HG03439 (cell line): ENCODE data around the gene SCFD2.

Experiments used
- ATAC-seq: cut with Tn5 transposase; IDR thresholded peaks from one replicate; pipeline ENCODE4 v1.9.1; 2021; ENCODE audit warnings: mild to moderate bottlenecking, moderate library complexity; ENCODE audit not compliant: unreplicated experiment

SCFD2 gene

DNA sequence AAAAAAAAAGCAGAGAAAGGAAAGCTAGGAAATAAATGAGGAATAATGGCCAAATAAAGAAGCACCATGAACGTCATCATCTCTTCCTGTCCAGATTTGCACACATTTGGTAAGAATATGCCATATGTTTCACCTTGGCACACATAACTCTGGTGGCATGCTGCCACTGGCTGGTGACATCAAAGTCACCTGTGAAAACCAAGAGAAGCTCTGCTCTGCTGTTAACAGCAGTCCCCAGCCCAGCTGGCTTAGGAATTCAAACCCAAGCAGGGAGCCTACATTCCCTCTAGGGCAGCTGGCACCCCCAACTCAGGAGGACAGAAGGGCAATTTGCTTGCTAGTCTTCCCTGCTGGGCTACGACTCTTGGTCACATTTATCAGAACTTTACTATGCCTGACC is 426.1 kb downstream of the SCFD2 start:
- no peak for ATAC-seq

DNA sequence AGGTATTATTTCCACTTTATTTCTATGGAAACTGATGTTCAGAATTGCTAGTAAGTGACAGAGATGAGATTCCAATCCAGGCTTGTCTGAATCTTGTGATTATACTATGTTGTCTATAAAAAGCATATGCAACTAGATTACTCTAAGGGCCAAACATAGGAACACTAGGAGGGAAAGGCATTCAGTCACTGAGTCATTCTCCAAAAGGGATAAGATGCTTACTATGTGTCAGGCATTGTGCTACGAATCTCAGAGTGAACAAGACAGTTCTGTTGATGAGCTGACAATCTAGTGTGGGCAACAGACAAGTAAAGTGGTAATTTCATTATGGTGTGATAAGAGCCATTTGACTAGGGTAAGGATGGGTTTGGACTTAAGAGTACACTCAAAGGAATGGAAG is 426.5 kb downstream of the SCFD2 start:
- no peak for ATAC-seq

DNA sequence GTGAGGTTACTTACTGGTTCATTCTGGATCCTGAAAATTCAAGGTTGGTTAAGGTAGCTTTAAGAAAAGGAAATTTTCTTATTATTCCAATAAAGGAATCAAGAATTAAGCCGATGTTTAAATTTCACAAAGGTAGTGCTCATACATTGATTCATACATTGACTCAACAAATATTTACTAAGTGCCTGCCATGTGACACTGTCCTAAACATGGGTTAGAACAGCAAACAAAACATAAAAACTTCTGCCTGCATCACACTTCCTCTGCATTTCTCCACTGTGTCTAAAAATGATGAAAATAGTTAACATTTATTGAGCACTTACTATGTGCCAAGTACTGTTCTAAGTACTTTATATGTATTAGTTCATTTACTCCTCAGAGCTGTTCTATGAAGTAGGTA is 428.0 kb downstream of the SCFD2 start:
- no peak for ATAC-seq

DNA sequence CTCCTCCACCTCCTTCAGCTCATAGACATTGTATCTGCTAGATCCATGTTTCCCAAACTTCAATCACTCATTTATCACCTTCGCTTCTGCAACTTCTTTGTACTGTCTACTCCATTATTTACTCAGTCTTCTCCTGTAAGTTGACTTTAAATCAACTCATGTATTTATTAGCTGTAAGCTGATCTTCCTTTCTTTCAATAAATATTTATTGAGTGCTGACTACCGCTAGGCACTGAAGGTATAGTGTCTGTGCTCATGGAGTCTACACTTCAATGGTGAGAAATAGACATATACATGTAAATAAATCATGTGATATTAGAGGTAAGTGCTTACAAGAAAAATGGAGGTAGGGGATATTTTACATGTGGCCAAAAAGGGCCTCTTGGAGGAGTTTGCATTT is 429.1 kb downstream of the SCFD2 start:
- ATAC-seq, result no peak

DNA sequence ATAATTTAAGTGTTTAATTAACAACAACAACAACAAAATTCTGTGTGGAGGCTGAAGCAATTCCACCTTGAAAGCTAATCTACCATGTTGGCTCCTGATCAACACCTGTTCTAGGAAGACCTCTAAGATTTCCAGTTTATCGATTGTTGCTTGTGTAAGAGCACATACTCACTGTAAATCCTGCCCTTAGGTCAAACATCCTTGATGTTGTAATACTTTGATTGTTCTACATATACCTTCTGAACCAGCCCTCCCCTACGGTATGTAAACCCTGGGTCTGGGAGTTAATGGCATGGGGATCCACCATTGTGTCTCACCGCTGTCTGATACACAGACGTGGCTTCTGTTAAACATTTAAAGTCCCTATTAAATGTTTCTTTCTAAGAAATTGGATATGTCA is 430.5 kb downstream of the SCFD2 start:
- ATAC-seq, result no peak

DNA sequence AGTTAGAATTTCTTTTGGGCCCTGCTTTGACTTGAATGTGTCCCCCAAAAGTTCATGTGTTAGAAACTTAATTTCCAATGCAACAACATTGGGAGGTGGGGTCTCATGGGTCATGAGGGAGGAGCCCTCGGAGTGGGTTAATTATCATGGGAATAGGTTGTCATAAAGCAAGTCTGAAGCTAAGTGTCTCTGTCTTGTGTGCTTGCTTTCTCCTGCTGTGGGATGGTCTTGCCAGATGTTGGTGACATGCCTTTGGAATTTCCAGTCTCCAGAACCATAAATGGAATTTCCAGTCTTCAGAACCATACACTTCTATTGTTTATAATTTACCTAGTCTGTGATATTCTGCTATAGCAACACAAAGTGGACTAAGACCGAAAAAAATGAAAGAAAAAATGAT is 432.1 kb downstream of the SCFD2 start:
- no peak for ATAC-seq

DNA sequence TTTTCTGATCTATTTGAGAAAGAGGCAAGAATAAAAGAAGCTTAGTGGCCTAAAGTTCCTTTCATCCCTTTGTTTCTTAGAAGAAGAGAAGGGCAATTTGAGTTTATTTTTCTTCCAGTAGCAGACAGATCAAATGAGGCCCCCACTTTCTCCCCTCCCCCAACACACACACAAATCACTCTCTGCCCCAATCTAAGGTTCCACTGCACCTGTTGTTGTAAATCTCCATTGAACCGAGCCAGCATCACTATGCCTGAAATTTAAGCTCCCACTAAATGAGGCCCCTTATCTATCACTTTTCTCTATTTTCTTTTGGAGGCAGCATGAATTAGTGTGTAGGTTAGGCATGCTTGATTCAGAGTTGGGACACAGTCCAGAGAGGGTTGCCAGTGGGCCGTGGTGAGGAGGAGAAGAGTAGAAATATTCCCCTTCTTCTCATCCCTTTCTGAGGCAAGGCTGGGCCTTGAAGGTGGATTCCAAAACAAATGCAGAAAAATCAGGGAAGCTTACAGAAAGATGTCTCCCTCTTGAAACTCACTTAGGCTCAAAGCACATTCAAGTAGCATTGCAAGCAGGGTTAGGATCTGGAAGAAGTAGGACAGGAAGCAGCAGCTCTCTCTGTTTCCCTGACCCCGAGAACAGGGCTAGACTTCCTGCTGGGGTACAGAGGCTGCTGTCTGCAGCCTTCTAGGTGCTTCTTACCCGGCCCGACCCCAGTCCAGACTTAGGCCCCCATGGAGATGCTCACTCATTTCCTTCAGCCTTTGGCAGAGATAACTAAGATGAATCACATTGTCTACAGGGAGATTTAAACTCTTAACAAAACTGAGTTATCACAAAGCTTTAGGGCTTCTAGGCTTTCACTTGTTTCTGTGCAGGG is 433.0 kb downstream of the SCFD2 start:
- no peak for ATAC-seq

DNA sequence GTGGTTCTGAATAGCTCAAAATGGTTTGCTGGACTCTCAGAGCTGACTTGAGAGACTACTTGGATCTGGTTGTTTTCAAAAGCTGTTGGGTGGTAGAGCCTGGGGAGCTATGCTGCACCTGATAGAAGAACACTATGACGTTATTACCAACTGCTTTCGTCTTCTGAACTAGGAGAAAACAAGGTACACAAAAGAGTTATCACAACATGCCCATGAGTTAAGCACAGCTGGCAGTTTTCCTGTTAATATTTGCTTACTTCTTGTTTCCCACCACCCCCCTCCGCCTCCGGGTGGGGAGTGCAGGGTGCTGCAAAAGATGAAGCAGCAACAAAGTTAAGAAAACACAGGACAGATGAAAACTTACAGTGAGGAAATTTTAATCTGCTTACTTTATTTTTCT is 434.6 kb downstream of the SCFD2 start:
- ATAC-seq, result no peak

DNA sequence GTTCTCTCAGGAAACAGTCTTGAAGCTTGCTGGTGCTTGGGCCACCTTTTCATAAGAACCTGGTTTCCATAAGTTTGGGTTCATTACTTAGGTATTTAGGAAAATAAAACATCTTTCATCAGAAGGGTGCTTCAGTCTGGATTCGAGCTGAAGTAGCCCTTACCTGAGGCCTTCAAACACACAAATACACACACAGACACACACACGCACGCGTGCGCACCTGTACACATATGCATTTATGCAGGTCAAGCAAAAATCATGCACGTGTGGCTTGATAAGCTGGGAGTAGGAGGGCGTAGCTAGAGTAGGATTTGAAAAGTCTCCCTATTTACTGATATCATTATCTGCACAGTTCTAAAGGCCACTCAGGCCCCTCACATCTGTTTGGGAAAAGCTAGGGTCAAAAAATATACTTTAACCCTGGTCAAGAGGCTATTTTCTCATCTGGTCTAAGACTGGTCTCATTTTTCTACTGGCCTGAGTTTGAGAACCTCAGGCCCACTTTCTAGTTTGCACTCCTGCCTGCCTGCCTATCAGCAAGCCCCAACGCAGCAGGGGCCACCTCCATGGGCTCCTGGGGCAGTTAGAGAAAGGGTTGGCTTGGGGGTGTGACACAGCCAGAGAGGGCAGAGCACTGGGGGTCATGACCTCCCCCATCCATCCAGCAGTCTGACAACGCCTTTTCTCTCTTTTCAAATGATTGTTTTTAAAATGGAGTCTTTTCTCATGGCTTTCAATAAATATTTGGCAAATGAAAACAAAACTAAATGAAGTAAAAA is 439.5 kb downstream of the SCFD2 start:
- ATAC-seq, result no peak

DNA sequence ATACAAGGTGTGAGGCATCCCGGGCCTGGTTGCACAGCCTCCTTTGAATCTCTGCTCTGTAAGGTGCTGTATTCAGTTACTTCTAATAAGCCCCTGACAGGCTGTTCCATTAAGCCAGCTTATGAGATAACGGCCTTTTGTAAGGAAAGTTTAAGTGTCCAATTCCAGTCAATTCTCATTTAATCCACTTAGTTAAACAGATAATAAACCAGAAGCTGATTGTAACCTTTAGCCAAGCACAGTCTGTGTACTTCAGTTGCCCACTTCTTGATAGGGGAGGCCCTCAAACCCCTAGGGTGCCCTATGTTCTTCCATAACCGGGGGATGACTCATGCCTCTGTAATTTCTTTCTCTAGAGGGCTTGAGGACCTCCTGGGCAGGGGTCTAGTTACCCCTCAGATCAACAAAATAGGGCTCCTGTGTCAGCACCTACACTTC is 440.3 kb downstream of the SCFD2 start:
- ATAC-seq, result no peak

DNA sequence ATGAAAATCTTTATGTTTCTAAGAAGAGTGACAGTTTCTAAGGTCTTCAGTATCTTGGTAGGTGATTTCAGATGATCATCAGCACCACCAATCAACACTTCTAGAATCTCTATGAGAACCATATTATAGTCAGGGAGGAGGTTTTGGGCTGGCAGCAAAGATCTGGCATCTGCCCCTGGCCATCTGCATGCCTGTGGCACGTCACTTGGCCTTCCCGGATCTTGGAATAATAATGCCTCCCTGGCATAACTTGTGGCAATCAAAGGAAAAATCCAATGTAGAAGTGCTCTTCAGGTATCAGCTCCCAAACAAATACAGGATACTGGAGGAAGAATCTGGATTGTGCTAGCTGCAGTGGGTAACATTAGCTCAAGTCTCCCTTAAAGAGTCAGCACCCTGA is 446.4 kb downstream of the SCFD2 start:
- ATAC-seq, result no peak

DNA sequence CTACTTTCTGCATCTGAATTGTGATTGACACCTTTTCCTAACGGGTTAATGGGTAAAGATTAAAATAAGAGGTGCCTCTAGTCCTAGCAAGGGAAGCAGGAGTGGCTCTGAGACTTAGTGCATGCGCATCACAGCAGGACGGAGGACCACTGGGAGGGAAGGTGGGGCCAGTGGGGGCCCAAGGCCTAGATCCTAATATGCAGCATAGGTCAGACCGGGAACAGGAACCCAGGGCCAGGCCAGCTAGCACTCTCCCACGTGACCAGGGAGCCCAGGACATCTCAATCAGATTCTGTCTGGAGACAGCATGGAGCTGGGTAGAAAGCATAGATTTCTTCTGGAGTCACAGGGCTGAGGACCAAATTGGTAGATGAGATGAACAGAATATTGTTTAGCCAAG is 448.0 kb downstream of the SCFD2 start:
- ATAC-seq, result no peak

DNA sequence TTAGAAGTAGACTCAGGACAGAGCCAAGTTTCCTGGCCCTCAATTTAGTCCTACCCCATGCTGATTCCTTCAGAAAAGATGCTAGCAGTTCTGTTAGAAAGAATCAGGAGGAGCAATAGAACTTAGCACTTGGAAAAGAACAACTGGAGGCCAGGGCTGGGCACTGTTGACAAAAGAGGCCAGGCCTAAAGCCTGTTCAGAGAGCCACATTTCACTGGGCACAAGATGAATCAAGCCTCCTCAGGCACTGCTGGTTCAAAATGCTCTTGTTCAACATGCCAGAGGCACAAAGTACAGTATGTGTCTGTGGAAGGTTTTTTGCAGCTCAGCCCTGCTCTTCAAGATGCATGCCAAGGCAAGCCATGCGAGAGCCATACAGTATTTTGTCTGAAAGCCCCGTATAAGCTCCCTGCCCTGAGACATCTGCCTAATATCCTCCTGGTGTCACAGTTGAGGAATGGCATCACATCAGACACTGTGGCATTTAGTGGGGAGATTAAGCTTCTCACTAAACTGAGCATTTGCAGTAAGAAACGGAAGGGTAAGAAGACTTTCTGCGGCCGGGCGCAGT is 450.0 kb downstream of the SCFD2 start:
- ATAC-seq, result no peak

DNA sequence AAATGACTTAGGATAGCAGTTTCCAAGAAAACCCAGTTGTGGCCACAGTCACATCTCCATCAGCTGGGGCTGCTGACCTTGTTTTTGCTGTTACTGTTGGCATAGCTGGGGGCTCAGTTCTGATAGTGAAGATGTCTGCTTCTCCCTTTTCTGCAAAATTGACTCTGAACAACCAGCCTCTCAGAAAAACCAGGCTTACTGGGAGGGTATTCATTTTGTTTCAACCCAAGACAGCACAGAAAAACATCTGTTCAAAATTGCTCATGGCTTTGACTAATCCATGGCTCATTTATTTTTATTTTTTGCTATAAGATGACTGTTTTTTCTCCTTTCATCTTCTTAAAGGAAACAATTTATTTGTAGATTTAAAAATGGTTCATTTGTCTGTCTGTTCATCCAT is 450.7 kb downstream of the SCFD2 start:
- ATAC-seq, result no peak

DNA sequence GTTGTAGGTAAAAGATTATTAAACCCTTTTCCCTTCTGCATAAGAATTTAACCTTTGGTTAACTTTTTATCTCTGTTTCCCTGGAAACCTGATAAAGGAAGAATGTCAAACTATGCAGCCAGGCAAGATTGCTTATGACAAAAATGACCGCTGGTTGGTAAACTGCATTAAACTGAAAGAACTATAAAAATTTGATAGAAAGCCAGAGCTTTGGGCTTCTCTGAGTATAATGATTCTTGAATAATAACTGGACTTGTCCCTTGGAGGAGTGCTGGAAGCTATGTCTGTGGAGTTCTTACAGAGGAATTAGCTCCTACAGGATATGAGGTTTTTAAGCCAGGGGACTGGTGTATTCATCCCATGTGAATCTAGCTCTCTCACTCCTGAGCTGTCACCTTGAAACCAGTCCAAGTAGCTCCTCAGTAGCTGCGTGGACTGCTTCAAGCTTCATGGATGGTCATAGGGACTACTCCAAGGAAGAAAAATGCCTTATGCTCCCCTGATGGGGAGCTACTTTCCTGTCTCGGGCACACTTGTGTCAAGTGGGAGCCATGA is 451.7 kb downstream of the SCFD2 start:
- no peak for ATAC-seq

DNA sequence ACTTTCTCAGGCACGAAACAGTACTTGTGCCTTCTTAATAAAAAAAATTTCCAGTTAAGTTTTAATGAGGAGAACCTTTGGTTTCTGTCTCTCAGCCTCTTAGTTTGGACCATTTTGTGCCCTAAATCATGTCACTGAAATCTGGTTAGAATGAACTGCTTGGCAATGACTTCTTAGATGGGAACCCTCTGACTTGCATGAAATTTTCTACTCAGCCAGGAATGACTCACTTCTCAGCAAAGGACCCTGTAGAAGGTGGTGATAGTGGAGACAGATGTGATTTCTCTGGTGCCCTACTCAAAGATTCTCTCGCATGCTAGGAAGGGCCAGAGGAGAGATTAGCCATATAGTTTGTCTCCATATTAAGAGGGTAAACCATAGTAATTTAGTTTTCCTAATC is 453.3 kb downstream of the SCFD2 start:
- no peak for ATAC-seq

DNA sequence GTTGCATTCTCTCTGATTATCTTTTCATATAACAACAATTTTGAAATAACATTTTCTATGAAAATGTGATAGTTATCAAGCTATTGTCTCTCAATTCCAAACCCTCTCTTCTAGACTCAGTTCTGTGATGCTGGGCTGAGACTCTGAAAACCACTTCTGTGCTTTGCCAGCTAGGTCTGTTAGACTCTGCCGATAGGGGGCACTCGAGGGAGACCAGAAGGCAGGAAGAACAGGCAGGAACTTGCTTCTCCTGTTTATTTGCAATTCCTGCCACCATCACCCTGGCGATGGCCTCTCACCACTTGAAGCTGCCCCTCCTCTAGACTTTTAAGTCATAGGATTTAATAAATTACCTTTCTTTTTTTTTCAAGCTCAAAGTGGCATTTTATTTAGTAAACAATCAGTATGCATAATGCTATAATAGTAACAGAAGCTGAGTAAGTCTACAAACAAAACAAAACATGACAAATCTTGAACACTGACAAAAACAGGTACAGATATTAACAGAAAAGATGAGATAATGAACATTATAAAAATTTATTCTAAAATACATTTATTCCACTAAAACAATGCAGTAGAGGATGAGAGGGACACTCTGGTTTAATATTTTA is 454.1 kb downstream of the SCFD2 start:
- ATAC-seq, result peak; percentile 82

DNA sequence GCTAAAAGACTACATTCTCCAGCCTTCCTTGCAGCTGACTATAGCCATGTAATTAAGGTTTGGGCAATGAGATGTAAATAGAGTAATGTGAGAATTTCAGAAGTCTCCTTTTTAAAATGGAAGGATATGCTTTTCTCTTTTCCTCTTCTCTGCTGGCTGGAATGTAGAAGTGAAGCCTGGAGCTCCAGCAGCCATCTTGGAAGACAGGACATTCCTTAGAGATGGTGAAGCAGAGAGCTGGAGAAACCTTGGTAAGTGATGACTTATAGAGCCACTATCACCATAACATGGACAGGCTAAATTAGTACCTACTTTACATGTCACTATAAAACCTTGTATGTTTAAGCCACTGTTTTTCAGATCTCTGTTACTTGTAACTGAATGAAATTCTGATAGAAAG is 455.7 kb downstream of the SCFD2 start:
- ATAC-seq, result no peak

DNA sequence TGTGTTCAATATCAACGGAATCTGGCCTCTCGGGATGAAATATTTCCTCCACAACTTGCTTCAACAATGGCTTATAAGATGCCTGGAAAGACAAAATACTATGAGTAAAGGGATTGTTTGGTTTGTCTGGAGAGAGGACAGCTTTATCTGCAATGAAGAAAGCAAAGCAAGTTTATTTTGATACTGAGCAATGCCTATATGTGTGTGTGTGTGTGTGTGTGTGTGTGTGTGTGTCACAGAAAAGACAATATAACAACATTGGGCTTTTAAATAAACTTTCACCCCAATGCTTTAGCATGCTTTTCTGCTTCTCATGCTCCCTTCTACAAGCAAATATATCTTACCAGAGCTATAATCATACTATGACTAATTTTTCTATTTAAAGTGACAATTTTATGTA is 458.4 kb downstream of the SCFD2 start:
- no peak for ATAC-seq

DNA sequence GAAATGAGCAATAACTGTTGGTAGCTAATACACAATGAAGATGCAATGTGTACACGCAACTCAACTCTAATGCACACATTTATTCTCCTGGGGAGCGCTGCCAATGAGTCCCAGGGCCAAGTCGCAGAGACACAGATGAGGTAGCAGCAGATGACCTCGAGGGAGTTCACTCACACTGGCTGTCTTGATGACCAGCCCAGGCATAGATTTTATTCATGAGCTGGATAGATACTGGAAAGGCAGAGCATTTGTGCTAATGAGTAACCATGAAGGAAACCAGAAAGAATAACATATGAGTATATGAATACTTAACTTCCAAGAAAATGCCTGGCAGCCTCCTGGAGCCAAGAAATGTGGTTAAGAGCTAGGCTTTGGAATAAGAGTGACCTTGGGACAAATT is 461.4 kb downstream of the SCFD2 start:
- no peak for ATAC-seq

DNA sequence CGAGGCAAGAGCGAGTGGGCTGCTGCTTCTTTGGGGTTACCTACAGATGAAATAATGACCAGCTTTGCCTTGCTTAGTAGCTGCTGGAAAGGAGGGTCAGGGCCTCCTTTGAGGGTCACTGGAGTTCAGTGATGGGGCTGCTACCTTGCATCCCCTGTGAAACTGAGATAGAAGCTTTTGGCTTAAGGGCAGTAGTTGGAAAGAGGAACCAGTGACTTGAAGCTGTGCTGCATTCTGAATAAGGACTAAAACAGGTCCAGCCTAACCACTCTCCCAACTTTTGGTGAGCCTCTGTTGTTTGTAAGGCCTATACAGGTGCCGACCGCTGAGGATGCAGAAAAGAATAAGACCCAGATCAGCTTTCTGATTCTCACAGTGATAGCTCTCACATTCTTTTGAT is 462.6 kb downstream of the SCFD2 start:
- no peak for ATAC-seq
